ENCODE results near the gene DPYD. TPM values are rescaled to one million over a fixed set of nuclear protein-coding genes. Genes with fewer than 3 reads are reported as not detected.

Gene DPYD
- total and polyA plus RNA-seq, 12 donors = 4.1 to 22.0 (median 7.0) TPM

DNA sequence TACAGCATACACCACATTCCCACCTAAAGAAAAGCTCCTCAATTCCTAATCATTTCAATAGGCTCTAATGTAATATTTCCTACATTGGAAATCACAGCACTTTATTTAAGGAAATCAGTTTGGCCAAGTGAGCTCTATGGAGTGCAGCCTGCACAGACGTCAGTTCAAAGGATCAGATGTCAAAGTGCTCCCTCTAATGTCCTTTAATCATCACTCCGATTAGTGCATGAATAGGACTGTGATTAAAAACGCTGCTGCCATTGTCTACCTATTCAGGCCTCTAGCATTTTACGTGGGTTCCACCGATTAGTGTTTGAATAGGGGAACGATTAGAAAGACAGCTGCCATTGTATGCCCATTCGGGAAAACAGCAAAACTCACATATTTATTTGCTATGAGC lies 50.2 kb downstream of the DPYD start:
- intact Hi-C loops (cut with DNase I) = no loop called here
- TF ChIP-seq, protein P1, sequence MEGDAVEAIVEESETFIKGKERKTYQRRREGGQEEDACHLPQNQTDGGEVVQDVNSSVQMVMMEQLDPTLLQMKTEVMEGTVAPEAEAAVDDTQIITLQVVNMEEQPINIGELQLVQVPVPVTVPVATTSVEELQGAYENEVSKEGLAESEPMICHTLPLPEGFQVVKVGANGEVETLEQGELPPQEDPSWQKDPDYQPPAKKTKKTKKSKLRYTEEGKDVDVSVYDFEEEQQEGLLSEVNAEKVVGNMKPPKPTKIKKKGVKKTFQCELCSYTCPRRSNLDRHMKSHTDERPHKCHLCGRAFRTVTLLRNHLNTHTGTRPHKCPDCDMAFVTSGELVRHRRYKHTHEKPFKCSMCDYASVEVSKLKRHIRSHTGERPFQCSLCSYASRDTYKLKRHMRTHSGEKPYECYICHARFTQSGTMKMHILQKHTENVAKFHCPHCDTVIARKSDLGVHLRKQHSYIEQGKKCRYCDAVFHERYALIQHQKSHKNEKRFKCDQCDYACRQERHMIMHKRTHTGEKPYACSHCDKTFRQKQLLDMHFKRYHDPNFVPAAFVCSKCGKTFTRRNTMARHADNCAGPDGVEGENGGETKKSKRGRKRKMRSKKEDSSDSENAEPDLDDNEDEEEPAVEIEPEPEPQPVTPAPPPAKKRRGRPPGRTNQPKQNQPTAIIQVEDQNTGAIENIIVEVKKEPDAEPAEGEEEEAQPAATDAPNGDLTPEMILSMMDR (IDR thresholded peaks at IDR 0.05) = no peak

DNA sequence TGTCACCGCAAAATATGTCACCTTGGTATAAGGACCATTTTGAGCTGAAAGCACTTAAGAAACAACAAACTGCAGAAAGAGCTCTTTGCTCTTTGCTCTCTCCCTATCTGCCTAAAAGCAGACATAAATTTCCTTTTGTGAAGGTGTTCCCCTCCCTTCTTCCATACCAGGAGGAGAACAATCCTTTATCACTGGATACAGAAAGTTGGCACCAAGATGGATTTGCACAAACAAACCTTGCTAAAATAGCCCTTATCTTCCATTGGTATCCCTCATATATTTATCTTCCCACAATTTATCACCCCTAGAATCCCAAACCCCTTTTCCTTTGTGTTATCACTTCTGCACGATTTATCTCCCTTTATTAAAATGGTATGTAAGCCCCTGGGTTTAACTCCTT lies 51.4 kb downstream of the DPYD start:
- peaks cover 0 to 5% (median 0%) of the 10 kb centered on the region in 11 donors for H3K9me3 ChIP-seq
- ATAC-seq = no peak
- H3K4me1 ChIP-seq = peaks cover 0 to 8% (median 4%) of the 10 kb centered on the region in 9 donors
- 53 to 77% methylated on average over 2 of the region's 2 CpGs for WGBS, 2 donors
- no peaks in the 10 kb centered on the region for H3K27me3 ChIP-seq
- intact Hi-C loops (cut with DNase I) = no loop called here
- no peak for DNase-seq
- TF ChIP-seq, protein P1 (IDR thresholded peaks at IDR 0.05) = no peak
- H3K4me3 ChIP-seq = no peak overlapping the region
- peaks cover 0 to 3% (median 0%) of the 10 kb centered on the region in 9 donors for H3K36me3 ChIP-seq
- no peak overlapping the region for H3K27ac ChIP-seq

More for the DNA sequence above, 50.2 kb downstream of the DPYD start:
- Histone ChIP-seq H3K27me3 (no peaks in the 10 kb centered on the region), H3K9me3 (peaks cover 0 to 5% (median 0%) of the 10 kb centered on the region in 11 donors), H3K36me3 (peaks cover 0 to 3% (median 0%) of the 10 kb centered on the region in 9 donors), H3K4me3 (no peak overlapping the region), H3K27ac (no peak overlapping the region), H3K4me1 (no peaks in the 10 kb centered on the region)
- 62 to 63% methylated on average over 7 of the region's 7 CpGs for WGBS, 2 donors
- ATAC-seq (no peak), DNase-seq (no peak)

DNA sequence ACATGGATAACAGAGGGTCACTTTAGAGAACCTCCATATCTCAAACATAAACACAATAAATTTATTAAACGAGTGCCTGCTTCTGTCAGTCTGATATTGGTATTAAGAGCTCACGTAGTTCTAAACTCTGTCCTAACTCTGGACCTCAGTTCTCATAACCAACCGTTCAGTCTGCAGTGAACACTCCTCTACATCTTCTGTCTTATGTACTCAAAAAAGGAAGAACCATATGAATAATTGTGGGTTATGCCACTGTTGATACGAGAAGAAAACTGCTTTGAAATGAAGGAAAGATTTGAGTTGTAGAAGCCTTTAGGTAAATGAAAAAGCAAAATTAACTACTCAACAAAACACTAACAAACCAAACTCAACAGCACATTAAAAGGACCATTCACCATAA lies 53.7 kb downstream of the DPYD start:
- TF ChIP-seq, protein P1 (IDR thresholded peaks at IDR 0.05) = no peak
- no peak for DNase-seq
- Histone ChIP-seq H3K9me3 (peaks cover 0 to 5% (median 0%) of the 10 kb centered on the region in 11 donors), H3K27me3 (no peaks in the 10 kb centered on the region), H3K4me1 (peaks cover 0 to 15% (median 5%) of the 10 kb centered on the region in 9 donors), H3K36me3 (peaks cover 0 to 3% (median 0%) of the 10 kb centered on the region in 9 donors), H3K27ac (no peak overlapping the region), H3K4me3 (no peak overlapping the region)
- ATAC-seq = no peak
- intact Hi-C loops (cut with DNase I) = no loop called here
- WGBS, 2 donors = 88 to 94% methylated on average over 4 of the region's 4 CpGs

DNA sequence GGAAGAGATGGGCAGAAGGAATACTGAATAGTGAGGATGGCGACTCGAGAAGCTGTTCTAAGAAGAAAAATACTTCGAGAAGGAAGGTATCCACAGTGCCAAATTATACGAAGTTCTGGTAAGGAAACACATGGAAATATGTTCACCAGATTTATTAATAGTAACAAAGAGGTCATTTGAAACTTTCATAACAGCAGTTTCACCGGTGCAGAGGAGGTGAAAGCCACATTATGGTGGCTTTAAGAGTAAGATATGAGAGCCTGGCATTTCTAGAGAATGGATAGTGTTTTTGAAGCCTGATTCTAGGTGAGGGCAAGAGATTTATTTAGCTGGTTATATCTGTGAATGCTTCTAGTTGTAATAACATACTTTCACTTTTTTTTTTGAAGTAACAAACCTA lies 56.2 kb downstream of the DPYD start:
- peak overlapping the region in 2 of 10 donors; percentile 5 to 9 for H3K27ac ChIP-seq
- intact Hi-C loops (cut with DNase I) = no loop called here
- H3K4me3 ChIP-seq = no peak overlapping the region
- H3K36me3 ChIP-seq = no peaks in the 10 kb centered on the region
- 53 to 67% methylated on average over 5 of the region's 5 CpGs for WGBS, 2 donors
- DNase-seq = no peak
- no peak for ATAC-seq
- no peaks in the 10 kb centered on the region for H3K27me3 ChIP-seq
- H3K4me1 ChIP-seq = peaks cover 0 to 15% (median 5%) of the 10 kb centered on the region in 9 donors
- H3K9me3 ChIP-seq = peaks cover 0 to 5% (median 0%) of the 10 kb centered on the region in 11 donors
- TF ChIP-seq, protein P1 (IDR thresholded peaks at IDR 0.05) = no peak

Measured in heart right ventricle (tissue), 16 donors.